ENCODE data around the gene IL11RA. TPM values are rescaled to one million over a fixed set of nuclear protein-coding genes. Genes with fewer than 3 reads are reported as not detected.

IL11RA gene
- total RNA-seq, 1 donor from 2014 or later = 50.3 TPM

DNA sequence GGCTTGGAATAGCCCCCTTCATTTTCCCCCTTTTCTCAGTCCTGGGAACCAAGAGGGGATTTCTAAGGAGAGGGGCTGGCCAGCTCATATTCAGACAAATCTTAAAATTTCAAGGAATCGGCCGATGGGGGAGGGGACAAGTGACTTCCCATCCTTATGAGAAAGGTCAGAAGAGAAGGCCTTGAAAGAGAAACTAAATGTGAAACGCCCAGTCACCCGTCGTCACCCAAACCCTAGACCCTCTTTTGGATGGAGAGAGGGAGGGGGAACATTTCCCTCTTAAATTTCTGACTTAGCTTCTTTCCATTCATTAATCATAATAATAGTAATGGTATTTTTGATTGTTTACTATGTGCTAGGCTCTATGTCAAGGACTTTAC, 39.9 kb downstream of the IL11RA start:
- DNase-seq (ENCODE audit: low spot score in 2 of 2) = no peak
- Histone ChIP-seq H3K36me3 (no peaks in the 10 kb centered on the region), H3K27ac (no peak overlapping the region), H3K27me3 (no peaks in the 10 kb centered on the region), H3K4me1 (no peaks in the 10 kb centered on the region), H3K4me3 (no peak overlapping the region), H3K9me3 (no peaks in the 10 kb centered on the region)
- intact Hi-C loops (cut with DNase I) = no loop called here
- TF ChIP-seq, protein P1, sequence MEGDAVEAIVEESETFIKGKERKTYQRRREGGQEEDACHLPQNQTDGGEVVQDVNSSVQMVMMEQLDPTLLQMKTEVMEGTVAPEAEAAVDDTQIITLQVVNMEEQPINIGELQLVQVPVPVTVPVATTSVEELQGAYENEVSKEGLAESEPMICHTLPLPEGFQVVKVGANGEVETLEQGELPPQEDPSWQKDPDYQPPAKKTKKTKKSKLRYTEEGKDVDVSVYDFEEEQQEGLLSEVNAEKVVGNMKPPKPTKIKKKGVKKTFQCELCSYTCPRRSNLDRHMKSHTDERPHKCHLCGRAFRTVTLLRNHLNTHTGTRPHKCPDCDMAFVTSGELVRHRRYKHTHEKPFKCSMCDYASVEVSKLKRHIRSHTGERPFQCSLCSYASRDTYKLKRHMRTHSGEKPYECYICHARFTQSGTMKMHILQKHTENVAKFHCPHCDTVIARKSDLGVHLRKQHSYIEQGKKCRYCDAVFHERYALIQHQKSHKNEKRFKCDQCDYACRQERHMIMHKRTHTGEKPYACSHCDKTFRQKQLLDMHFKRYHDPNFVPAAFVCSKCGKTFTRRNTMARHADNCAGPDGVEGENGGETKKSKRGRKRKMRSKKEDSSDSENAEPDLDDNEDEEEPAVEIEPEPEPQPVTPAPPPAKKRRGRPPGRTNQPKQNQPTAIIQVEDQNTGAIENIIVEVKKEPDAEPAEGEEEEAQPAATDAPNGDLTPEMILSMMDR (IDR thresholded peaks at IDR 0.05) = no peak

DNA sequence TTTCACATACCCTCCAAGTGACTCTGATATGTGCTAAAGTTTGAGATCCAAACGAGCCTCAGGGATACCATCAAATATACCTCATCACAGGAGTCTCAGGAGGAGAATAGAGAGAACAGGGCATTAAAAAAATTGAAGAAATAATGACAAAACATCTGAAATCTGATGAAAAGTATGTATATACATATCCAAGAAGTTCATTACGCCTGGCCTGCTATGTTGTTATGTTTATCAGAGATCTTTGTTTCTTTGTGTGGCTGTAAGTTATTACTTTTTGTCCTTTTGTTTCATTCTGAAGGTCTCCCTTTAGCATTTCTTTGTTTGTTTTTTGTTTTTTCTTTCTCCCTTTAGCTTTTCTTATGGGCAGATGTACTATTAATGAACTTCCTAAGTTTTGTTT, 41.6 kb downstream of the IL11RA start:
- no peaks in the 10 kb centered on the region for H3K36me3 ChIP-seq
- H3K9me3 ChIP-seq = no peaks in the 10 kb centered on the region
- intact Hi-C loops (cut with DNase I) = no loop called here
- H3K4me3 ChIP-seq = no peak overlapping the region
- H3K27ac ChIP-seq = no peak overlapping the region
- TF ChIP-seq, protein P1 (IDR thresholded peaks at IDR 0.05) = no peak
- H3K27me3 ChIP-seq = no peaks in the 10 kb centered on the region
- no peaks in the 10 kb centered on the region for H3K4me1 ChIP-seq
- DNase-seq (ENCODE audit: low spot score in 2 of 2) = no peak

DNA sequence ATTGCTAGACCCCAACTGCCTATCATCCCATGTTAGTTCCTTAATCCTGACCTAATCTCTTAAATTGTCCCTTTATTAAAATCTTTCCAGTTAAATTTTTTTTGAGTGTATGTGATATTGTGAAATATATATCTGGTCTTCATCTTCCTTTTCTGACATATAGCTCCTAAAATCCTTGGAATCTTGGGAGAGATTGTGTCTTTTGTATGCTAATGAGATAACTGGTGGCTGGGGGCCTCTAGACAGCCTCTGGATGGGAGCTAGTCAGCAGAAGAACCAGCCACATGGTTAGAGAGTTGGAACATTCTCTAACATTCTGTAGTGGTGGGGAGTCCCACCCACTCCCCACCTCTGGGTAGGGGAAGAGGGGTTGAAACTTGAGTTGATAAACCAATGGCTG, 42.8 kb downstream of the IL11RA start:
- H3K4me3 ChIP-seq = no peak overlapping the region
- no peaks in the 10 kb centered on the region for H3K27me3 ChIP-seq
- TF ChIP-seq, protein P1 (IDR thresholded peaks at IDR 0.05) = no peak
- H3K4me1 ChIP-seq = no peaks in the 10 kb centered on the region
- H3K27ac ChIP-seq = no peak overlapping the region
- DNase-seq (ENCODE audit: low spot score in 2 of 2) = no peak
- intact Hi-C loops (cut with DNase I) = no loop called here
- no peaks in the 10 kb centered on the region for H3K9me3 ChIP-seq
- no peaks in the 10 kb centered on the region for H3K36me3 ChIP-seq

DNA sequence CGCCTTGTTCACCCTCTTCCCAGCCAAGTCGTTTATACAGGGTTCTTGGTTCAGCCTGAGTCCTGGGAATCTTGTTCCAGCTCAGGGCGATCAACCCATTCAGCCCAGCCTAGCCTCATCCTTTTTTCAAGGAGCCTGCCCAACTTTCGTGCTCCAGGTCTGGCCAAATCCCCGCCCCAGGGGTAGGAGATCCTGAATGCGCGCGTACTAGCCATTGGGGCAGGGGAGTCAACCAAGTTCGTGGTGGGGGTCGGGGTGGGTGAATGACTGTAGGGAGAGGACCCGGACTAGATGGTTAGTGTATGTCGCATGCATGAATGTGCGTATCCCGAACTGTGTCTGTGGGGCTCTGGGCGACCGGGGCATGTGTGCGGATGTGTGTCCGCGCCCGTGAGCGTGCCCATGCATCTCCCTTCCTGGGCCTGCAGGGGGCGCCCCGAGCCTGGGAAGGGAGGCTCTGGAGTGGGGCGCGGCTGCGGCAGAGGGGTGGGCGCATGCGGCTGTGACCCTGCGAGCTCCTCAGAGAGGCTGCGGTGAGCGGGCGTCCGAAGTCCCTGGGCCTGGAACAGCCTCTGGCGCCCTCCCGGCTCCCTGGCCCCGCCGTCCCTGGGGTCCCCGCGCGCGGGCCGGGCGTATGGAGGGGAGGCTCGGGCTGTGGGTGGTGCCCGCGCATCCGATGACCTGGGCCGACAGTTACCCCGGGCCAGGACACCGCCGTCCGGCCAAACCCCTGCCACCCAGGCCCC, 49.2 kb downstream of the IL11RA start:
- no peaks in the 10 kb centered on the region for H3K36me3 ChIP-seq
- no peaks in the 10 kb centered on the region for H3K9me3 ChIP-seq
- TF ChIP-seq, protein P1 (IDR thresholded peaks at IDR 0.05) = peak; percentile 78 to 95 (median 92)
- peak overlapping the region; percentile 59 to 73 for H3K4me3 ChIP-seq
- peak; percentile 19 to 88 for DNase-seq (ENCODE audit: low spot score in 2 of 2)
- intact Hi-C loops (cut with DNase I) = loop anchor here (1.0 to 5.0 kb wide), 2 partner anchors 36 to 291 kb away; no protein-coding TSS in a partner anchor
- H3K4me1 ChIP-seq = no peaks in the 10 kb centered on the region
- no peaks in the 10 kb centered on the region for H3K27me3 ChIP-seq
- H3K27ac ChIP-seq = peak overlapping the region; percentile 87 to 91

DNA sequence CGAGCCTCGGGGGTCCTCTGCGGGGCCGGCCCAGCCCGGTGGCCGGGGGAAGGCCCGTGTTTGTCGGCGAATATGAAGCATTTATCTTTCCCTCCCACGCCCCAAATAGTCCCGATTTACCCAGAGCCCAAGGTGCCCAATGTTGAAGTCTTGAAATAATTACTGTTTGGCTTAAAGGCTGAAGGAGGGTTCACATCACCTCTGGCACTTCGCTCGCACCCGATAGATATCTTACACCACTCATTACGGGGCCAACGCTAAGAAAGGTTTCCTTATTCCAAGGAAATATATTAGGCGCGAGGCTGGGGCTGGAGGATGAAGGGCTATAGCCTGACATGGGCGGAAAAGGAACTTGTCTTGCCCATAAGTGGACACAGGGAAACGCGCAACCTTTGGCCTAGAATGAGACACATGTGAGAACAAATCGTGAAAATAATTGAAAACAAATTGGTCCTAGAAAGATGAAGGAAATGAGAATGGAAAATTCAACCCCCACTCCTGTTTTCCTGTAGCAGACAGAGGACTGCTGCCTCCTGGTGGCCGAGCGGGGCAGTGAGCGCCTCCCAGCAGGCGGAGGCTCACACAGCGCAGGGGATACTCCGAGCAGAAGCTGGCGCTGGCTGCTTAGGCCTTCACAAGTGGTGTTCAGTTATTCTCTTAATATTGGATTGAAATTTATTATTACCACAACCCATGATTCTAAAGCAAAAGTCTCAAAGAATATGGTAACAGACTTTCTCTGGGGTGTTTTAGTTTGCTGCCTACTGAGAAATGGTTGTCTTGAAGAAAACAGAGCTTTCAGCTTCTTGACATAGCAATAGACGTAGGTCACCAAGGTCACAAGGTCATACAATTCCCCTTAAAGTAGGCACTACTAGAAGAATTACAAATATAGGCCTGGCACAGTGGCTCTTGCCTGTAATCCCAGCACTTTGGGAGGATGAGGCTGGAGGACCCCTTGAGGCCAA, 50.1 kb downstream of the IL11RA start:
- Histone ChIP-seq H3K36me3 (no peaks in the 10 kb centered on the region), H3K27me3 (no peaks in the 10 kb centered on the region), H3K9me3 (no peaks in the 10 kb centered on the region), H3K4me3 (peak overlapping the region; percentile 59 to 73), H3K27ac (peak overlapping the region; percentile 87 to 91), H3K4me1 (no peaks in the 10 kb centered on the region)
- DNase-seq (ENCODE audit: low spot score in 2 of 2) = peak; percentile 20 to 92
- TF ChIP-seq, protein P1 (IDR thresholded peaks at IDR 0.05) = peak; percentile 91 to 99 (median 98)
- intact Hi-C loops (cut with DNase I) = loop anchor here (1.0 to 5.0 kb wide), 3 partner anchors 37 to 290 kb away; partner anchors contain the start of gene RPP25L

Data from ascending aorta (tissue), 2 donors.